MCF 10A (cell line): ENCODE measurements around the gene PTGES3L. TPM values are rescaled to one million over a fixed set of nuclear protein-coding genes. Genes with fewer than 3 reads are reported as not detected.

Source experiments
- BruUV-seq: library from RNA; stranded (reverse); fragments of 400-500 nt; replicated peaks from 2 replicates; lab custom pipeline; 2021; lab: Mats Ljungman, UMichigan
- CTCF ChIA-PET: fragments of 300-600 bp; sonication (Branson Sonifier 250); formaldehyde crosslinking; extraction: SDS; loops from one replicate; lab custom pipeline; 2021; ENCODE audit warnings: antibody characterized with exemption, inconsistent platforms; lab: Yijun Ruan, JAX
- POLR2A ChIA-PET: fragments of 300-600, 350-650 bp; sonication (Branson Sonifier 250); formaldehyde crosslinking; extraction: SDS; loops from one replicate; lab custom pipeline; 2020; ENCODE audit warnings: antibody characterized with exemption, inconsistent platforms; lab: Yijun Ruan, JAX
- DNase-seq: peaks from one replicate; pipeline ENCODE4 v3.0.0-alpha.2; 2018; ENCODE audit not compliant: unreplicated experiment
- H3K27ac Mint-ChIP-seq: one replicate; pipeline ENCODE4 v1.8.0; 2022; ENCODE audit warnings: mild to moderate bottlenecking, low read depth, mixed read lengths; ENCODE audit not compliant: unreplicated experiment
- H3K27me3 Mint-ChIP-seq: one replicate; pipeline ENCODE4 v1.8.0; 2022; ENCODE audit warnings: mixed read lengths; ENCODE audit not compliant: insufficient read depth, unreplicated experiment
- H3K36me3 Mint-ChIP-seq: one replicate; pipeline ENCODE4 v1.8.0; 2022; ENCODE audit warnings: mild to moderate bottlenecking, moderate library complexity, mixed read lengths; ENCODE audit not compliant: insufficient read depth, unreplicated experiment
- H3K4me1 Mint-ChIP-seq: one replicate; pipeline ENCODE4 v1.8.0; 2022; ENCODE audit warnings: mixed read lengths; ENCODE audit not compliant: insufficient read depth, unreplicated experiment
- H3K4me3 Mint-ChIP-seq: one replicate; pipeline ENCODE4 v1.8.0; 2022; ENCODE audit warnings: mild to moderate bottlenecking, moderate library complexity, mixed read lengths; ENCODE audit not compliant: unreplicated experiment
- H3K9me3 Mint-ChIP-seq: one replicate; pipeline ENCODE4 v1.8.0; 2022; ENCODE audit warnings: mixed read lengths; ENCODE audit not compliant: unreplicated experiment
- intact Hi-C: fragments of 100-400 bp; cut with micrococcal nuclease; formaldehyde crosslinking; loops from 2 replicates; pipeline ENCODE4 v1.14.1; 2022
- total RNA-seq: library from RNA; stranded (reverse); gene quantifications from 2 replicates; pipeline ENCODE4 v1.2.3, GENCODE V29; 2022
- TF ChIP-seq, protein P1 (sequence below): fragments of 200-600 bp; IDR thresholded peaks from one replicate; pipeline ENCODE4 v1.8.0; 2022; ENCODE audit warnings: antibody characterized with exemption, mild to moderate bottlenecking; ENCODE audit not compliant: unreplicated experiment

Gene PTGES3L
- total RNA-seq, 1 experiment from 2014 or later: 0.96 TPM

DNA sequence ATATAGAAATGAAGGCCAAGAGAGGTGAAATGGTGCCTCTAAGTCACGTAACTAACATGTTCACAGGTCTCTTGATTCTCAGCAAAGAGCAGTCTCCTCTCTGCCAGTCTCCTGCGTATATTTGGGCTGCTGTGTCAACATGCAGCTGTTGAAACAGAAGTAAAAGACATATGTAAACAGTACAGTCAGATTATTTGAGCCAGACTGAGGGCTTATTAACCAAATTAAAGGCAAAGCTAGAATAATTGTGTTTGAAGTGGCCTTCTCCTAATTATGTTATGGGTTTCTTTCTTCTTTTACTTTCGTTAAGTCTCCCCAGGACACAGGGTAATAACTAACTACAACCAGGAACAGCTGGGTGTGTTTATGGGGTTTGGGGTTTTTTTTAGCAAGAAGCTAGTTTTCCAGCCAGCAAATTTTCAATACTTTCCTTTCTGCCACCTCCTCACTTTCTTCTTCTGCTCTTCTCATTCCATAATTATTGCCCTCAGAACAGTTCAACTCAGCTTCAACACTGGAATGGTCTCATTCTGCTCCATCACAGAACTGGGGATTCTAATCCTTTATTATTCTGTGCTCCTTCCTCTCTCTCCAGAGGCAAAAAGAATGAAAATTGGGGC is 60.9 kb downstream of the PTGES3L start:
- Mint-ChIP-seq H3K27me3 (peaks cover 17% of the 10 kb centered on the region), H3K4me3 (no peak overlapping the region), H3K4me1 (no peaks in the 10 kb centered on the region), H3K9me3 (no peaks in the 10 kb centered on the region), H3K27ac (peak overlapping the region; percentile 77), H3K36me3 (no peaks in the 10 kb centered on the region)
- TF ChIP-seq, protein P1, sequence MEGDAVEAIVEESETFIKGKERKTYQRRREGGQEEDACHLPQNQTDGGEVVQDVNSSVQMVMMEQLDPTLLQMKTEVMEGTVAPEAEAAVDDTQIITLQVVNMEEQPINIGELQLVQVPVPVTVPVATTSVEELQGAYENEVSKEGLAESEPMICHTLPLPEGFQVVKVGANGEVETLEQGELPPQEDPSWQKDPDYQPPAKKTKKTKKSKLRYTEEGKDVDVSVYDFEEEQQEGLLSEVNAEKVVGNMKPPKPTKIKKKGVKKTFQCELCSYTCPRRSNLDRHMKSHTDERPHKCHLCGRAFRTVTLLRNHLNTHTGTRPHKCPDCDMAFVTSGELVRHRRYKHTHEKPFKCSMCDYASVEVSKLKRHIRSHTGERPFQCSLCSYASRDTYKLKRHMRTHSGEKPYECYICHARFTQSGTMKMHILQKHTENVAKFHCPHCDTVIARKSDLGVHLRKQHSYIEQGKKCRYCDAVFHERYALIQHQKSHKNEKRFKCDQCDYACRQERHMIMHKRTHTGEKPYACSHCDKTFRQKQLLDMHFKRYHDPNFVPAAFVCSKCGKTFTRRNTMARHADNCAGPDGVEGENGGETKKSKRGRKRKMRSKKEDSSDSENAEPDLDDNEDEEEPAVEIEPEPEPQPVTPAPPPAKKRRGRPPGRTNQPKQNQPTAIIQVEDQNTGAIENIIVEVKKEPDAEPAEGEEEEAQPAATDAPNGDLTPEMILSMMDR: no peak
- CTCF ChIA-PET: interaction anchor here (0.6 to 0.7 kb wide), 2 partner anchors 10 to 1095 kb away, joined by 3 read pairs; no protein-coding TSS in a partner anchor
- POLR2A ChIA-PET: interaction anchor here (0.6 to 0.9 kb wide), 3 partner anchors 14 to 71 kb away, joined by 3 to 4 read pairs (median 3); no protein-coding TSS in a partner anchor
- no peak for DNase-seq
- intact Hi-C loops: no loop called here
- BruUV-seq: no TSS peak

Other genes starting within 250 kb of the PTGES3L start
- gene EZH1, start 235.0 kb downstream of the PTGES3L start, total RNA-seq: 31.1 and 31.7 TPM in 2 replicates
- gene RAMP2, start 218.9 kb downstream of the PTGES3L start, total RNA-seq: not detected in 2 replicates
- gene VPS25, start 206.6 kb downstream of the PTGES3L start, total RNA-seq: 84.3 and 96.0 TPM in 2 replicates
- 2.3 and 5.4 TPM in 2 replicates for gene WNK4, start 199.5 kb downstream of the PTGES3L start, total RNA-seq
- 41.0 and 52.7 TPM in 2 replicates for gene COA3, start 181.4 kb downstream of the PTGES3L start, total RNA-seq
- gene CNTD1, start 181.2 kb downstream of the PTGES3L start, total RNA-seq: not detected in 2 replicates
- gene BECN1, start 155.8 kb downstream of the PTGES3L start, total RNA-seq: 78.8 and 81.5 TPM in 2 replicates
- gene PSME3, start 146.7 kb downstream of the PTGES3L start, total RNA-seq: 220 and 232 TPM in 2 replicates
- gene AOC2, start 135.5 kb downstream of the PTGES3L start, total RNA-seq: 2.6 and 2.9 TPM in 2 replicates
- gene AOC3, start 128.9 kb downstream of the PTGES3L start, total RNA-seq: 0.44 and 0.71 TPM in 2 replicates
- gene G6PC1, start 79.3 kb downstream of the PTGES3L start, total RNA-seq: not detected in 2 replicates
- 48.9 and 79.9 TPM in 2 replicates for gene AARSD1, start 15.6 kb downstream of the PTGES3L start, total RNA-seq
- gene RUNDC1, start 485 bp upstream of the PTGES3L start, total RNA-seq: 13.4 and 14.2 TPM in 2 replicates
- gene RPL27, start 18.3 kb upstream of the PTGES3L start, total RNA-seq: 970 and 1,226 TPM in 2 replicates
- gene IFI35, start 26.7 kb upstream of the PTGES3L start, total RNA-seq: 6.3 and 7.3 TPM in 2 replicates
- gene VAT1, start 42.3 kb upstream of the PTGES3L start, total RNA-seq: 61.0 and 105 TPM in 2 replicates
- 0.16 TPM in 1 of 2 replicates, not detected in the other for gene RND2, start 45.2 kb upstream of the PTGES3L start, total RNA-seq
- 12.4 and 18.1 TPM in 2 replicates for gene BRCA1, start 145.3 kb upstream of the PTGES3L start, total RNA-seq
- 105 and 106 TPM in 2 replicates for gene NBR1, start 191.1 kb upstream of the PTGES3L start, total RNA-seq
- gene TMEM106A, start 231.8 kb upstream of the PTGES3L start, total RNA-seq: 2.1 and 2.2 TPM in 2 replicates
- not detected in 2 replicates for gene CCDC200, start 248.5 kb upstream of the PTGES3L start, total RNA-seq